Ishikawa (cell line): ENCODE measurements around the gene KCNQ1.

Source experiments
- CREB1 ChIP-seq: IDR thresholded peaks from 2 replicates; pipeline ENCODE4 v1.6.1; 2012; ENCODE audit warnings: low read depth
- EGR1 ChIP-seq: IDR thresholded peaks from 2 replicates; pipeline ENCODE4 v1.6.1; 2012
- EP300 ChIP-seq: IDR thresholded peaks from 2 replicates; pipeline ENCODE4 v1.6.1; 2012; ENCODE audit warnings: borderline replicate concordance
- FOXM1 ChIP-seq: IDR thresholded peaks from 2 replicates; pipeline ENCODE4 v1.6.1; 2012; ENCODE audit warnings: low read depth, borderline replicate concordance
- MAX ChIP-seq: IDR thresholded peaks from 2 replicates; pipeline ENCODE4 v1.6.1; 2012
- RAD21 ChIP-seq: IDR thresholded peaks from 2 replicates; pipeline ENCODE4 v1.6.1; 2012; ENCODE audit warnings: low read depth
- TAF1 ChIP-seq: IDR thresholded peaks from 2 replicates; pipeline ENCODE4 v1.6.1; 2012; ENCODE audit warnings: low read depth, mild to moderate bottlenecking
- TCF12 ChIP-seq: IDR thresholded peaks from 2 replicates; pipeline ENCODE4 v1.6.1; 2012; ENCODE audit warnings: low read depth
- TEAD4 ChIP-seq: IDR thresholded peaks from 2 replicates; pipeline ENCODE4 v1.6.1; 2012
- YY1 ChIP-seq: IDR thresholded peaks from 2 replicates; pipeline ENCODE4 v1.6.1; 2012; ENCODE audit warnings: low read depth
- ZBTB7A ChIP-seq: IDR thresholded peaks from 2 replicates; pipeline ENCODE4 v1.6.1; 2012; ENCODE audit warnings: low read depth
- TF ChIP-seq, protein P1 (sequence below): IDR thresholded peaks from 2 replicates; pipeline ENCODE4 v1.6.1; 2012
- TF ChIP-seq, protein P2 (sequence below): IDR thresholded peaks from 2 replicates; pipeline ENCODE4 v1.6.1; 2012; ENCODE audit warnings: low read depth, mild to moderate bottlenecking

DNA sequence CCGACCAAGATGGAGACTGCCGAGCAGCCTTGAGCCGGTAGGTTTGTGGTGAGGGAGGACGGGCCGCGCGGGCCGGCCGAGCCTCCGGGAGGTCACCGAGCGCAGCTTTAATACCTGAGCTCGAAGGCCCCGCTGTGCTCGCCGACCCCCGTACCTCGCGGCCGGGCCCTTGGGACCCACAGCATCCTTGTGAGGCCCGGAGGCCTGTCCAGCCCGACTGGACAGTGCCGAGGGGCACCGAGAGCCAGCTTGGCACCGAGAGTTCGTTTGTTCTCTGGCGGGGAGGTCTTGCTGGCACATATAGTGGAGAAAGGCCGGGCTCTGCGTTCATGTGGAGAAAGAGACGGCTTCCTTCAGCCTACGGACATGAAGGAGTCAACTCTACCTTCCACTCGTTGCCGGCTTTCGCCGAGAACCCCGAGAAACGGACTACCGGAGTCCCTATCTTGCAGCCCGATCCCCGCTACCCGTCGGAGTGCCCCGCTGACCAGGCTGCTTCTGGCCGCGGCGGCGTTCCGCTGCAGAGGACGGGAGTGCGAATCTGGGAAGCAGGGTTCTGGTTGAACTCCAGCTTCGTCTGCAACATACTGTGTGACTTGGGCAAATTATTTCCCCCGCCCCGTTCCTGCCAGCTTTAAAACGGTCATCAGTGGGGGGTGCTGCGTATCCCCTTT, 43.9 kb upstream of the KCNQ1 start:
- TF ChIP-seq EGR1 (no peak), TAF1 (no peak; the same call in 1 of the 2 replicates), EP300 (no peak), ZBTB7A (no peak), RAD21 (no peak), MAX (no peak), YY1 (peak; percentile 87; the same call in 1 of the 2 replicates), FOXM1 (no peak), CREB1 (no peak), TCF12 (no peak), TEAD4 (no peak)
- TF ChIP-seq, protein P1, sequence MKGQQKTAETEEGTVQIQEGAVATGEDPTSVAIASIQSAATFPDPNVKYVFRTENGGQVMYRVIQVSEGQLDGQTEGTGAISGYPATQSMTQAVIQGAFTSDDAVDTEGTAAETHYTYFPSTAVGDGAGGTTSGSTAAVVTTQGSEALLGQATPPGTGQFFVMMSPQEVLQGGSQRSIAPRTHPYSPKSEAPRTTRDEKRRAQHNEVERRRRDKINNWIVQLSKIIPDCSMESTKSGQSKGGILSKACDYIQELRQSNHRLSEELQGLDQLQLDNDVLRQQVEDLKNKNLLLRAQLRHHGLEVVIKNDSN = no peak
- TF ChIP-seq, protein P2, sequence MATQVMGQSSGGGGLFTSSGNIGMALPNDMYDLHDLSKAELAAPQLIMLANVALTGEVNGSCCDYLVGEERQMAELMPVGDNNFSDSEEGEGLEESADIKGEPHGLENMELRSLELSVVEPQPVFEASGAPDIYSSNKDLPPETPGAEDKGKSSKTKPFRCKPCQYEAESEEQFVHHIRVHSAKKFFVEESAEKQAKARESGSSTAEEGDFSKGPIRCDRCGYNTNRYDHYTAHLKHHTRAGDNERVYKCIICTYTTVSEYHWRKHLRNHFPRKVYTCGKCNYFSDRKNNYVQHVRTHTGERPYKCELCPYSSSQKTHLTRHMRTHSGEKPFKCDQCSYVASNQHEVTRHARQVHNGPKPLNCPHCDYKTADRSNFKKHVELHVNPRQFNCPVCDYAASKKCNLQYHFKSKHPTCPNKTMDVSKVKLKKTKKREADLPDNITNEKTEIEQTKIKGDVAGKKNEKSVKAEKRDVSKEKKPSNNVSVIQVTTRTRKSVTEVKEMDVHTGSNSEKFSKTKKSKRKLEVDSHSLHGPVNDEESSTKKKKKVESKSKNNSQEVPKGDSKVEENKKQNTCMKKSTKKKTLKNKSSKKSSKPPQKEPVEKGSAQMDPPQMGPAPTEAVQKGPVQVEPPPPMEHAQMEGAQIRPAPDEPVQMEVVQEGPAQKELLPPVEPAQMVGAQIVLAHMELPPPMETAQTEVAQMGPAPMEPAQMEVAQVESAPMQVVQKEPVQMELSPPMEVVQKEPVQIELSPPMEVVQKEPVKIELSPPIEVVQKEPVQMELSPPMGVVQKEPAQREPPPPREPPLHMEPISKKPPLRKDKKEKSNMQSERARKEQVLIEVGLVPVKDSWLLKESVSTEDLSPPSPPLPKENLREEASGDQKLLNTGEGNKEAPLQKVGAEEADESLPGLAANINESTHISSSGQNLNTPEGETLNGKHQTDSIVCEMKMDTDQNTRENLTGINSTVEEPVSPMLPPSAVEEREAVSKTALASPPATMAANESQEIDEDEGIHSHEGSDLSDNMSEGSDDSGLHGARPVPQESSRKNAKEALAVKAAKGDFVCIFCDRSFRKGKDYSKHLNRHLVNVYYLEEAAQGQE = no peak
